ENCODE results near the gene HDGFL3.
A peak's percentile ranks its signal among the peaks of the same experiment; 100 is the strongest.

Gene HDGFL3

GRCh38 chr15:83215306-83215705 lies 7.7 kb upstream of the HDGFL3 start:
- TF ChIP-seq EP300 (IDR thresholded peaks at IDR 0.05; ENCODE audit: borderline replicate concordance) (no peak), EGR1 (IDR thresholded peaks at IDR 0.05) (no peak), NFIC (IDR thresholded peaks at IDR 0.05) (no peak)

GRCh38 chr15:83210619-83211018 lies 3.0 kb upstream of the HDGFL3 start:
- TF ChIP-seq USF1 (IDR thresholded peaks at IDR 0.05) (no peak), MAX (IDR thresholded peaks at IDR 0.05) (no peak), ZBTB7A (IDR thresholded peaks at IDR 0.05; ENCODE audit: low read depth) (no peak), EP300 (IDR thresholded peaks at IDR 0.05; ENCODE audit: borderline replicate concordance) (peak; percentile 16; the same call in 1 of the 2 replicates), TEAD4 (IDR thresholded peaks at IDR 0.05) (no peak), NFIC (IDR thresholded peaks at IDR 0.05) (peak; percentile 72), CEBPB (IDR thresholded peaks at IDR 0.05) (no peak), CREB1 (IDR thresholded peaks at IDR 0.05; ENCODE audit: low read depth) (no peak), REST (IDR thresholded peaks at IDR 0.05; ENCODE audit: low read depth) (no peak), TCF12 (IDR thresholded peaks at IDR 0.05; ENCODE audit: low read depth) (0 out of 2 replicates have a peak, but pooled peaks have one; percentile 30)

- no peak for TF ChIP-seq RAD21 (IDR thresholded peaks at IDR 0.05; ENCODE audit: low read depth)
- no peak for TF ChIP-seq FOXM1 (IDR thresholded peaks at IDR 0.05; ENCODE audit: borderline replicate concordance, low read depth)
- TF ChIP-seq NFIC (IDR thresholded peaks at IDR 0.05), result no peak
- no peak for TF ChIP-seq CEBPB (IDR thresholded peaks at IDR 0.05)
These were observed 1.7 kb upstream of the HDGFL3 start for GRCh38 chr15:83209333-83209732.

GRCh38 chr15:83208367-83208661 lies 691 bp upstream of the HDGFL3 start:
- TF ChIP-seq CEBPB (IDR thresholded peaks at IDR 0.05), result no peak
- TF ChIP-seq YY1 (IDR thresholded peaks at IDR 0.05; ENCODE audit: low read depth), result no peak
- TF ChIP-seq MAX (IDR thresholded peaks at IDR 0.05), result no peak
- peak; percentile 25; the same call in 1 of the 2 replicates for TF ChIP-seq ZBTB7A (IDR thresholded peaks at IDR 0.05; ENCODE audit: low read depth)
- TF ChIP-seq TCF12 (IDR thresholded peaks at IDR 0.05; ENCODE audit: low read depth), result 0 out of 2 replicates have a peak, but pooled peaks have one; percentile 12
- TF ChIP-seq FOXM1 (IDR thresholded peaks at IDR 0.05; ENCODE audit: borderline replicate concordance, low read depth), result no peak

- TF ChIP-seq EGR1 (IDR thresholded peaks at IDR 0.05), result peak; percentile 35; the same call in 1 of the 2 replicates
- TF ChIP-seq YY1 (IDR thresholded peaks at IDR 0.05; ENCODE audit: low read depth), result peak; percentile 72
- no peak for TF ChIP-seq CEBPB (IDR thresholded peaks at IDR 0.05)
- TF ChIP-seq ZBTB7A (IDR thresholded peaks at IDR 0.05; ENCODE audit: low read depth), result no peak
- no peak for TF ChIP-seq REST (IDR thresholded peaks at IDR 0.05; ENCODE audit: low read depth)
- TF ChIP-seq CREB1 (IDR thresholded peaks at IDR 0.05; ENCODE audit: low read depth), result no peak
- TF ChIP-seq RAD21 (IDR thresholded peaks at IDR 0.05; ENCODE audit: low read depth), result no peak
- TF ChIP-seq EP300 (IDR thresholded peaks at IDR 0.05; ENCODE audit: borderline replicate concordance), result no peak
- TF ChIP-seq TEAD4 (IDR thresholded peaks at IDR 0.05), result no peak
- 0 out of 2 replicates have a peak, but pooled peaks have one; percentile 38 for TF ChIP-seq TAF1 (IDR thresholded peaks at IDR 0.05; ENCODE audit: low read depth)
- TF ChIP-seq FOXM1 (IDR thresholded peaks at IDR 0.05; ENCODE audit: borderline replicate concordance, low read depth), result no peak
- no peak for TF ChIP-seq NFIC (IDR thresholded peaks at IDR 0.05)
- TF ChIP-seq USF1 (IDR thresholded peaks at IDR 0.05), result no peak
- no peak for TF ChIP-seq MAX (IDR thresholded peaks at IDR 0.05)
- TF ChIP-seq TCF12 (IDR thresholded peaks at IDR 0.05; ENCODE audit: low read depth), result no peak; the same call in 1 of the 2 replicates
These were observed 489 bp downstream of the HDGFL3 start for GRCh38 chr15:83207009-83207659.

- no peak for TF ChIP-seq REST (IDR thresholded peaks at IDR 0.05; ENCODE audit: low read depth)
- no peak for TF ChIP-seq EGR1 (IDR thresholded peaks at IDR 0.05)
- TF ChIP-seq YY1 (IDR thresholded peaks at IDR 0.05; ENCODE audit: low read depth), result no peak
- TF ChIP-seq USF1 (IDR thresholded peaks at IDR 0.05), result no peak
- TF ChIP-seq TCF12 (IDR thresholded peaks at IDR 0.05; ENCODE audit: low read depth), result no peak
- no peak for TF ChIP-seq CREB1 (IDR thresholded peaks at IDR 0.05; ENCODE audit: low read depth)
- no peak for TF ChIP-seq TAF1 (IDR thresholded peaks at IDR 0.05; ENCODE audit: low read depth)
- no peak for TF ChIP-seq FOXM1 (IDR thresholded peaks at IDR 0.05; ENCODE audit: borderline replicate concordance, low read depth)
- no peak for TF ChIP-seq MAX (IDR thresholded peaks at IDR 0.05)
- TF ChIP-seq CEBPB (IDR thresholded peaks at IDR 0.05), result no peak
- TF ChIP-seq NFIC (IDR thresholded peaks at IDR 0.05), result no peak
- no peak for TF ChIP-seq RAD21 (IDR thresholded peaks at IDR 0.05; ENCODE audit: low read depth)
- no peak for TF ChIP-seq ZBTB7A (IDR thresholded peaks at IDR 0.05; ENCODE audit: low read depth)
- no peak for TF ChIP-seq TEAD4 (IDR thresholded peaks at IDR 0.05)
- TF ChIP-seq EP300 (IDR thresholded peaks at IDR 0.05; ENCODE audit: borderline replicate concordance), result no peak
These were observed 1.1 kb downstream of the HDGFL3 start for GRCh38 chr15:83206526-83207008.
